OCI-LY3 (cell line): ENCODE measurements around the gene CD300H.

ENCODE experiments used
- H2AFZ ChIP-seq: fragments of 200-600, 300-600 bp; shearing (Covaris generic); 2 replicates; pipeline ENCODE4 v1.6.0; 2014; ENCODE audit warnings: antibody characterized with exemption, low read depth, low read length
- H3K27ac ChIP-seq: fragments of 200-600, 300-600 bp; sonication (generic); 2 replicates; pipeline ENCODE4 v1.5.1; 2014; ENCODE audit warnings: mild to moderate bottlenecking, low read length, moderate library complexity, mixed read lengths
- H3K27me3 ChIP-seq: fragments of 200-600, 300-600 bp; sonication (generic); 2 replicates; pipeline ENCODE4 v1.6.1; 2014; ENCODE audit warnings: low read depth, low read length, mixed read lengths
- H3K36me3 ChIP-seq: fragments of 200-600, 300-600 bp; sonication (generic); replicated peaks from 2 replicates; pipeline ENCODE3; 2014; ENCODE audit warnings: low read depth, low read length, mixed read lengths
- H3K4me1 ChIP-seq: fragments of 300-600, 200-600 bp; sonication (generic); 2 replicates; pipeline ENCODE4 v1.6.1; 2014; ENCODE audit warnings: low read length, mixed read lengths
- H3K4me2 ChIP-seq: fragments of 200-600, 300-600 bp; sonication (generic); 2 replicates; pipeline ENCODE4 v1.6.1; 2014; ENCODE audit warnings: low read length, mixed read lengths
- H3K4me3 ChIP-seq: fragments of 300-600, 200-600 bp; sonication (generic); 2 replicates; pipeline ENCODE4 v1.5.1; 2014; ENCODE audit warnings: antibody characterized with exemption, mild to moderate bottlenecking, low read length, moderate library complexity
- H3K79me2 ChIP-seq: fragments of 300-600, 200-600 bp; shearing (Covaris generic); 2 replicates; pipeline ENCODE4 v1.6.1; 2014; ENCODE audit warnings: mild to moderate bottlenecking, low read length, mixed read lengths
- H3K9ac ChIP-seq: fragments of 300-600, 200-600 bp; shearing (Covaris generic); 2 replicates; pipeline ENCODE4 v1.6.0; 2014; ENCODE audit warnings: mild to moderate bottlenecking, low read length, moderate library complexity
- H3K9me3 ChIP-seq: fragments of 200-600, 300-600 bp; shearing (Covaris generic); 2 replicates; pipeline ENCODE4 v1.6.1; 2014; ENCODE audit warnings: low read length, mixed read lengths; ENCODE audit not compliant: insufficient read depth
- H4K20me1 ChIP-seq: fragments of 200-600, 300-600 bp; sonication (generic); 2 replicates; pipeline ENCODE4 v1.6.1; 2016; ENCODE audit warnings: low read length, mixed read lengths; ENCODE audit not compliant: insufficient read depth
- CTCF ChIP-seq: fragments of 200-600, 300-600 bp; sonication (generic); IDR thresholded peaks from 2 replicates; pipeline ENCODE4 v1.5.1; 2014; ENCODE audit warnings: antibody characterized with exemption, low read length, low read depth
- EZH2phosphoT487 ChIP-seq: fragments of 200-600 bp; shearing (Covaris generic); IDR thresholded peaks from 2 replicates; pipeline ENCODE4 v1.6.1; 2018; ENCODE audit warnings: antibody characterized with exemption, mixed run types, low read depth

The CD300H gene

GRCh38 chr17:74541176-74542111 is 25.9 kb downstream of the CD300H start:
- H3K9ac ChIP-seq: no peak overlapping the region
- H3K27ac ChIP-seq: no peak overlapping the region
- no peaks in the 10 kb centered on the region for H3K79me2 ChIP-seq
- H3K4me2 ChIP-seq: no peak overlapping the region
- H3K36me3 ChIP-seq: no peaks in the 10 kb centered on the region
- H3K27me3 ChIP-seq: peaks cover 20% of the 10 kb centered on the region
- no peaks in the 10 kb centered on the region for H4K20me1 ChIP-seq
- H3K9me3 ChIP-seq: no peaks in the 10 kb centered on the region
- peaks cover 14% of the 10 kb centered on the region for H3K4me1 ChIP-seq
- no peak overlapping the region for H3K4me3 ChIP-seq
- H2AFZ ChIP-seq: no peak overlapping the region
- TF ChIP-seq EZH2phosphoT487 (no peak), CTCF (no peak)

GRCh38 chr17:74539281-74539820 is 28.0 kb downstream of the CD300H start:
- H2AFZ ChIP-seq: no peak overlapping the region
- no peak overlapping the region for H3K27ac ChIP-seq
- no peak overlapping the region for H3K4me2 ChIP-seq
- no peaks in the 10 kb centered on the region for H3K4me1 ChIP-seq
- no peaks in the 10 kb centered on the region for H3K36me3 ChIP-seq
- H3K4me3 ChIP-seq: no peak overlapping the region
- H4K20me1 ChIP-seq: no peaks in the 10 kb centered on the region
- H3K9ac ChIP-seq: no peak overlapping the region
- H3K79me2 ChIP-seq: no peaks in the 10 kb centered on the region
- H3K9me3 ChIP-seq: no peaks in the 10 kb centered on the region
- H3K27me3 ChIP-seq: peaks cover 27% of the 10 kb centered on the region
- TF ChIP-seq EZH2phosphoT487: no peak
- no peak for TF ChIP-seq CTCF

- H3K4me3 ChIP-seq: no peak overlapping the region
- no peaks in the 10 kb centered on the region for H3K79me2 ChIP-seq
- H3K4me2 ChIP-seq: no peak overlapping the region
- H3K27me3 ChIP-seq: peaks cover 31% of the 10 kb centered on the region
- no peaks in the 10 kb centered on the region for H4K20me1 ChIP-seq
- no peaks in the 10 kb centered on the region for H3K9me3 ChIP-seq
- TF ChIP-seq EZH2phosphoT487 (no peak), CTCF (no peak)
- H3K36me3 ChIP-seq: no peaks in the 10 kb centered on the region
- H3K4me1 ChIP-seq: peaks cover 6% of the 10 kb centered on the region
- H3K9ac ChIP-seq: no peak overlapping the region
- H2AFZ ChIP-seq: no peak overlapping the region
- H3K27ac ChIP-seq: no peak overlapping the region
Measured at GRCh38 chr17:74536890-74537289, 30.4 kb downstream of the CD300H start.

GRCh38 chr17:74532115-74532514 is 35.2 kb downstream of the CD300H start:
- H3K9ac ChIP-seq: no peak overlapping the region
- TF ChIP-seq EZH2phosphoT487 (no peak), CTCF (no peak)
- no peaks in the 10 kb centered on the region for H3K79me2 ChIP-seq

More at GRCh38 chr17:74532115-74532514, 35.2 kb downstream of the CD300H start:
- no peaks in the 10 kb centered on the region for H4K20me1 ChIP-seq
- peaks cover 23% of the 10 kb centered on the region for H3K4me1 ChIP-seq
- no peaks in the 10 kb centered on the region for H3K36me3 ChIP-seq
- H2AFZ ChIP-seq: no peak overlapping the region
- peak overlapping the region; percentile 40 for H3K4me2 ChIP-seq
- peaks cover 22% of the 10 kb centered on the region for H3K27me3 ChIP-seq
- no peaks in the 10 kb centered on the region for H3K9me3 ChIP-seq
- H3K4me3 ChIP-seq: 0 out of 2 replicates have a peak overlapping the region, but pooled peaks have one; percentile 1
- H3K27ac ChIP-seq: no peak overlapping the region
